Panc1 (cell line): ENCODE measurements around the gene C5AR1. TPM values are rescaled to one million over a fixed set of nuclear protein-coding genes. Genes with fewer than 3 reads are reported as not detected.

Experiments used
- ATAC-seq: fragments of 200-7000 bp; cut with Tn5 transposase; 2 replicates; pipeline ENCODE4 v1.9.1; 2020; ENCODE audit warnings: mild to moderate bottlenecking, moderate library complexity
- BruUV-seq: library from RNA; stranded (reverse); fragments of 400-500 nt; replicated peaks from 2 replicates; lab custom pipeline; 2021; lab: Mats Ljungman, UMichigan
- CTCF ChIA-PET: fragments of 300-600 bp; sonication (Branson Sonifier 250); formaldehyde crosslinking; loops from one replicate; lab custom pipeline; 2022; ENCODE audit warnings: antibody characterized with exemption; lab: Charles Lee
- POLR2A ChIA-PET: fragments of 300-600 bp; sonication (Branson Sonifier 250); formaldehyde crosslinking; loops from one replicate; lab custom pipeline; 2022; ENCODE audit warnings: antibody characterized with exemption; lab: Charles Lee
- DNase-seq: peaks from one replicate; pipeline ENCODE4 v3.0.0-alpha.2; 2010; ENCODE audit warnings: low read depth, low spot score
- H3K27ac ChIP-seq: 2 replicates; pipeline ENCODE4 v1.5.1; 2011; ENCODE audit warnings: mild to moderate bottlenecking, low read length, inconsistent platforms
- H3K27me3 ChIP-seq: fragments of 200-500 bp; sonication (Bioruptor generic); 2 replicates; pipeline ENCODE4 v1.6.0; 2014; ENCODE audit warnings: low read length, inconsistent platforms; ENCODE audit not compliant: control insufficient read depth, insufficient read depth
- H3K36me3 ChIP-seq: fragments of 200-500 bp; sonication (Bioruptor generic); 2 replicates; pipeline ENCODE4 v1.5.1; 2014; ENCODE audit warnings: inconsistent platforms, mild to moderate bottlenecking, low read length, moderate library complexity; ENCODE audit not compliant: control insufficient read depth, insufficient read depth
- H3K4me1 ChIP-seq: 2 replicates; pipeline ENCODE4 v1.5.1; 2011; ENCODE audit warnings: inconsistent platforms, mild to moderate bottlenecking, low read length, moderate library complexity; ENCODE audit not compliant: control insufficient read depth, insufficient read depth
- H3K4me3 ChIP-seq, 2 experiments: 2 replicates each; pipeline ENCODE4 v1.5.1; 2011 to 2012; ENCODE audit warnings: low read depth in 2 of 2, low read length in 2 of 2, mild to moderate bottlenecking in 2 of 2, inconsistent platforms in 1 of 2, moderate library complexity in 1 of 2
- H3K9me3 ChIP-seq: fragments of 200-500 bp; sonication (Bioruptor generic); 2 replicates; pipeline ENCODE4 v1.5.1; 2014; ENCODE audit warnings: low read depth, mild to moderate bottlenecking, inconsistent platforms, low read length, moderate library complexity; ENCODE audit not compliant: control insufficient read depth, insufficient read depth
- CTCF ChIP-seq: fragments of 450-650 bp; IDR thresholded peaks from 2 replicates; pipeline ENCODE4 v1.5.1; 2017; ENCODE audit warnings: mild to moderate bottlenecking
- POLR2AphosphoS5 ChIP-seq: IDR thresholded peaks from 2 replicates; pipeline ENCODE4 v1.6.1; 2012; ENCODE audit warnings: mild to moderate bottlenecking, low read depth, low read length, moderate library complexity
- SIN3A ChIP-seq: IDR thresholded peaks from 2 replicates; pipeline ENCODE4 v1.6.1; 2012; ENCODE audit warnings: low read depth, mild to moderate bottlenecking, low read length, moderate library complexity, borderline replicate concordance; ENCODE audit not compliant: insufficient read depth
- TCF7L2 ChIP-seq: IDR thresholded peaks from 2 replicates; pipeline ENCODE4 v1.6.1; 2011; ENCODE audit warnings: mild to moderate bottlenecking, low read depth, low read length, inconsistent platforms
- in situ Hi-C: cut with HindIII; loops from 2 replicates; pipeline ENCODE4 v1.10.0; 2016; ENCODE audit warnings: low sequenced_read_pairs, low pct_unique_long_range_greater_than_20kb
- intact Hi-C: fragments of 100-400 bp; cut with micrococcal nuclease; formaldehyde crosslinking; loops from one replicate; pipeline ENCODE4 v1.10.0; 2022; ENCODE audit not compliant: unreplicated experiment
- total RNA-seq: library from RNA; stranded (reverse); gene quantifications from one replicate; pipeline ENCODE4 v1.2.1, GENCODE V29; 2021; ENCODE audit not compliant: unreplicated experiment
- TF ChIP-seq, protein P1 (sequence below), 2 experiments: IDR thresholded peaks; 2 replicates each; pipeline ENCODE4 v1.6.1; 2011 to 2012; ENCODE audit warnings: low read depth in 2 of 2, control low read depth in 1 of 2, low read length in 1 of 2, mild to moderate bottlenecking in 1 of 2, moderate library complexity in 1 of 2; ENCODE audit not compliant: insufficient read depth in 1 of 2

Gene C5AR1
- total RNA-seq, 1 experiment from 2014 or later, result 2.7 TPM

- BruUV-seq, result no TSS peak
- in situ Hi-C loops, result no loop called here
- ChIA-PET POLR2A (no interaction called here), CTCF (no interaction called here)
- intact Hi-C loops, result no loop called here
- Histone ChIP-seq H3K9me3 (no peaks in the 10 kb centered on the region), H3K4me3 (no peak overlapping the region), H3K36me3 (no peaks in the 10 kb centered on the region), H3K4me1 (0 out of 2 replicates have a peak, but pooled peaks cover 3% of the 10 kb centered on the region), H3K27ac (no peak overlapping the region), H3K27me3 (no peaks in the 10 kb centered on the region)
- DNase-seq (no peak), ATAC-seq (no peak)
- TF ChIP-seq CTCF, result no peak
- no peak for TF ChIP-seq TCF7L2
- TF ChIP-seq, protein P1, sequence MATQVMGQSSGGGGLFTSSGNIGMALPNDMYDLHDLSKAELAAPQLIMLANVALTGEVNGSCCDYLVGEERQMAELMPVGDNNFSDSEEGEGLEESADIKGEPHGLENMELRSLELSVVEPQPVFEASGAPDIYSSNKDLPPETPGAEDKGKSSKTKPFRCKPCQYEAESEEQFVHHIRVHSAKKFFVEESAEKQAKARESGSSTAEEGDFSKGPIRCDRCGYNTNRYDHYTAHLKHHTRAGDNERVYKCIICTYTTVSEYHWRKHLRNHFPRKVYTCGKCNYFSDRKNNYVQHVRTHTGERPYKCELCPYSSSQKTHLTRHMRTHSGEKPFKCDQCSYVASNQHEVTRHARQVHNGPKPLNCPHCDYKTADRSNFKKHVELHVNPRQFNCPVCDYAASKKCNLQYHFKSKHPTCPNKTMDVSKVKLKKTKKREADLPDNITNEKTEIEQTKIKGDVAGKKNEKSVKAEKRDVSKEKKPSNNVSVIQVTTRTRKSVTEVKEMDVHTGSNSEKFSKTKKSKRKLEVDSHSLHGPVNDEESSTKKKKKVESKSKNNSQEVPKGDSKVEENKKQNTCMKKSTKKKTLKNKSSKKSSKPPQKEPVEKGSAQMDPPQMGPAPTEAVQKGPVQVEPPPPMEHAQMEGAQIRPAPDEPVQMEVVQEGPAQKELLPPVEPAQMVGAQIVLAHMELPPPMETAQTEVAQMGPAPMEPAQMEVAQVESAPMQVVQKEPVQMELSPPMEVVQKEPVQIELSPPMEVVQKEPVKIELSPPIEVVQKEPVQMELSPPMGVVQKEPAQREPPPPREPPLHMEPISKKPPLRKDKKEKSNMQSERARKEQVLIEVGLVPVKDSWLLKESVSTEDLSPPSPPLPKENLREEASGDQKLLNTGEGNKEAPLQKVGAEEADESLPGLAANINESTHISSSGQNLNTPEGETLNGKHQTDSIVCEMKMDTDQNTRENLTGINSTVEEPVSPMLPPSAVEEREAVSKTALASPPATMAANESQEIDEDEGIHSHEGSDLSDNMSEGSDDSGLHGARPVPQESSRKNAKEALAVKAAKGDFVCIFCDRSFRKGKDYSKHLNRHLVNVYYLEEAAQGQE (IDR thresholded peaks at IDR 0.05; ENCODE audit: insufficient read depth in 1 of 2, low read depth in 2 of 2, low read length in 1 of 2), result no peak
- TF ChIP-seq POLR2AphosphoS5, result no peak
- TF ChIP-seq SIN3A, result no peak
Measured at GRCh38 chr19:47319923-47320871, 10.5 kb downstream of the C5AR1 start.

DNA sequence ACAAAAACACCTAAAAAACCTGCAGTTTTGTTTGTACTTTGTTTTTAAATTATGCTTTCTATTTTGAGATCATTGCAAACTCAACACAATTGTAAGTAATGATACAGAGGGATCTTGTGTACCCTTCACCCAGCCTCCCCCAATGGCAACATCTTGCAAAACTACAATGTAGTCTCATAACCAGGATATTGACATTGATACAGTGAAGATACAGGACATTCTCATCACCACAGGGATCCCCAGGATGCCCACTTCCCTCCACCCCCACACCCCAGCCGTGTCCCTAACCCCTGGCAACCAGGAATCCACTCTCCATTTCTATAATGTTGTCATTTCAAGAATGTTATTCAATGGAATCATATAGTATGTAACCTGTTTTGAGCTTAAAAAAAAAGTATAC is 12.0 kb downstream of the C5AR1 start:
- H3K9me3 ChIP-seq, result no peaks in the 10 kb centered on the region
- CTCF ChIA-PET, result no interaction called here
- no peaks in the 10 kb centered on the region for H3K36me3 ChIP-seq
- H3K27me3 ChIP-seq, result no peaks in the 10 kb centered on the region
- no peak for TF ChIP-seq SIN3A
- no peak for TF ChIP-seq POLR2AphosphoS5
- TF ChIP-seq TCF7L2, result no peak
- TF ChIP-seq CTCF, result no peak
- TF ChIP-seq, protein P1 (IDR thresholded peaks at IDR 0.05; ENCODE audit: insufficient read depth in 1 of 2, low read depth in 2 of 2, low read length in 1 of 2), result no peak
- intact Hi-C loops, result no loop called here
- no peaks in the 10 kb centered on the region for H3K4me1 ChIP-seq
- in situ Hi-C loops, result no loop called here
- no peak overlapping the region for H3K27ac ChIP-seq
- BruUV-seq, result no TSS peak
- no peak for DNase-seq
- no peak overlapping the region for H3K4me3 ChIP-seq
- ATAC-seq, result no peak
- POLR2A ChIA-PET, result interaction anchor here (0.6 kb wide), 1 partner anchor 10 kb away, joined by 4 read pairs; the partner anchor contains the start of gene C5AR2
